Left lung (tissue), 10 donors: Measurements from ENCODE around the gene PRKCE. TPM values are rescaled to one million over a fixed set of nuclear protein-coding genes. Genes with fewer than 3 reads are reported as not detected.
A peak's percentile ranks its signal among the peaks of the same experiment; 100 is the strongest.

Source experiments
- ATAC-seq: fragments of 200-7000 bp; cut with Tn5 transposase; one replicate; pipeline ENCODE4 v1.9.1; 2020; ENCODE audit warnings: moderate library complexity
- DNase-seq, 4 donors: peaks; one replicate each; pipeline ENCODE4 v3.0.0-alpha.2; 2013 to 2020
- H3K27ac ChIP-seq, 2 donors: fragments of 200-600 bp; sonication (generic) in 1 of 2; one replicate each; pipeline versions ENCODE4 v1.5.0 to v1.8.0; 2020 to 2021
- H3K27me3 ChIP-seq, 2 donors: fragments of 200-600 bp; sonication (generic) in 1 of 2; one replicate each; pipeline versions ENCODE4 v1.5.0 to v1.8.0; 2020 to 2021
- H3K36me3 ChIP-seq, 2 donors: fragments of 200-600 bp; sonication (generic) in 1 of 2; one replicate each; pipeline versions ENCODE4 v1.5.0 to v1.8.0; 2020 to 2021
- H3K4me1 ChIP-seq, 2 donors: fragments of 200-600 bp; one replicate each; pipeline ENCODE4 v1.8.0; 2021
- H3K4me3 ChIP-seq, 2 donors: fragments of 200-600 bp; sonication (generic) in 1 of 2; one replicate each; pipeline versions ENCODE4 v1.5.0 to v1.8.0; 2020 to 2021; ENCODE audit warnings: mild to moderate bottlenecking in 1 of 2
- H3K9me3 ChIP-seq, 2 donors: fragments of 200-600 bp; sonication (generic) in 1 of 2; one replicate each; pipeline versions ENCODE4 v1.5.0 to v1.8.0; 2020 to 2021
- intact Hi-C, 2 donors: fragments of 100-400 bp; cut with DNase I; formaldehyde crosslinking; loops; one replicate each; pipeline versions ENCODE4 v1.11.2 to v1.14.2; 2022
- polyA plus RNA-seq, 6 donors: library from polyadenylated mRNA; unstranded; fragments of 120-200 nt; gene quantifications; one replicate each; pipeline ENCODE4 v1.2.1, GENCODE V29; 2013; ENCODE audit not compliant: insufficient read length in 6 of 6
- total RNA-seq, 2 donors: library from RNA; stranded (reverse); fragmentation: NEBNext Ultra II Directional; extraction: Animal tissue kit (Norgen Biotek cat#: 25700); gene quantifications; one replicate each; pipeline ENCODE4 v1.2.1, GENCODE V29; 2021
- TF ChIP-seq, protein P1 (sequence below), 2 donors: fragments of 200-600 bp; sonication (generic) in 1 of 2; IDR thresholded peaks; one replicate each; pipeline versions ENCODE4 v1.5.0 to v1.8.0; 2021; ENCODE audit warnings: antibody characterized with exemption in 2 of 2
- donor health status: DM: no; HTN: yes; CAD: no.
- donor health status: DM: no; HTN: no; CAD: no.

PRKCE gene
- total and polyA plus RNA-seq, 8 donors = 12.0 to 56.9 (median 14.7) TPM

DNA sequence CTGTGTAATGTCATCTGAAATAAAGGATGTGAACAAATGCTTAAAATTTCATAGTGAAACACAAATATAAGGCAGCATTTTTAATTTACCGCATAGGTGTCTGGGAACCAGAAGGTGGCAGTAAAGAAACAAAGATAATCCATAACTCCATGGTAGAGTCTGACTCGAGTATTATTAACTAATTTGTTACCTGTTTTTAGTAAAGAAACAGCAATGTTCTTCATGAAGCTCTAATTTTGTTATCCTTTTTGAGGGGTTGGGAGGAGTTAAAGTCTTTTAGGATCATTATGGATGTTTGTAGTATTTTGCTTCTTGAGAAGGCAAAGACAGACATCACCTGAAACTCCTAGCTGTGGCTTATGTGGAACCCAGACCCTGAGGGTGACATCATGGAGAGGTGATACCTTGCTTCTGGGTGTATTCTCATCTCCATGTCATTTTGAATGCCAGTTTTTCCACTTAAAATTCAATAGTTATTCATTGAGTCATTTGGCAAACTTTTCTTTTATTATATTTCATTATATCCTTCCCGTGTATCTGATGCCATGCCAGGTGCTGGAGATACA lies 359.5 kb downstream of the PRKCE start:
- H3K4me1 ChIP-seq = peaks cover 0 to 17% of the 10 kb centered on the region in 2 donors
- DNase-seq = peak in 1 of 4 donors; percentile 53
- H3K27me3 ChIP-seq = no peaks in the 10 kb centered on the region
- no peaks in the 10 kb centered on the region for H3K9me3 ChIP-seq
- TF ChIP-seq, protein P1, sequence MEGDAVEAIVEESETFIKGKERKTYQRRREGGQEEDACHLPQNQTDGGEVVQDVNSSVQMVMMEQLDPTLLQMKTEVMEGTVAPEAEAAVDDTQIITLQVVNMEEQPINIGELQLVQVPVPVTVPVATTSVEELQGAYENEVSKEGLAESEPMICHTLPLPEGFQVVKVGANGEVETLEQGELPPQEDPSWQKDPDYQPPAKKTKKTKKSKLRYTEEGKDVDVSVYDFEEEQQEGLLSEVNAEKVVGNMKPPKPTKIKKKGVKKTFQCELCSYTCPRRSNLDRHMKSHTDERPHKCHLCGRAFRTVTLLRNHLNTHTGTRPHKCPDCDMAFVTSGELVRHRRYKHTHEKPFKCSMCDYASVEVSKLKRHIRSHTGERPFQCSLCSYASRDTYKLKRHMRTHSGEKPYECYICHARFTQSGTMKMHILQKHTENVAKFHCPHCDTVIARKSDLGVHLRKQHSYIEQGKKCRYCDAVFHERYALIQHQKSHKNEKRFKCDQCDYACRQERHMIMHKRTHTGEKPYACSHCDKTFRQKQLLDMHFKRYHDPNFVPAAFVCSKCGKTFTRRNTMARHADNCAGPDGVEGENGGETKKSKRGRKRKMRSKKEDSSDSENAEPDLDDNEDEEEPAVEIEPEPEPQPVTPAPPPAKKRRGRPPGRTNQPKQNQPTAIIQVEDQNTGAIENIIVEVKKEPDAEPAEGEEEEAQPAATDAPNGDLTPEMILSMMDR (IDR thresholded peaks at IDR 0.05) = peak; percentile 32 to 75
- H3K36me3 ChIP-seq = peaks cover 0 to 18% of the 10 kb centered on the region in 2 donors
- no peak overlapping the region for H3K4me3 ChIP-seq
- H3K27ac ChIP-seq = no peak overlapping the region
- intact Hi-C loops = loop anchor here in 1 of 2 donors (10.0 kb wide), 2 partner anchors 284 to 354 kb away; partner anchors contain the start of gene EPAS1
- ATAC-seq = peak; percentile 81

DNA sequence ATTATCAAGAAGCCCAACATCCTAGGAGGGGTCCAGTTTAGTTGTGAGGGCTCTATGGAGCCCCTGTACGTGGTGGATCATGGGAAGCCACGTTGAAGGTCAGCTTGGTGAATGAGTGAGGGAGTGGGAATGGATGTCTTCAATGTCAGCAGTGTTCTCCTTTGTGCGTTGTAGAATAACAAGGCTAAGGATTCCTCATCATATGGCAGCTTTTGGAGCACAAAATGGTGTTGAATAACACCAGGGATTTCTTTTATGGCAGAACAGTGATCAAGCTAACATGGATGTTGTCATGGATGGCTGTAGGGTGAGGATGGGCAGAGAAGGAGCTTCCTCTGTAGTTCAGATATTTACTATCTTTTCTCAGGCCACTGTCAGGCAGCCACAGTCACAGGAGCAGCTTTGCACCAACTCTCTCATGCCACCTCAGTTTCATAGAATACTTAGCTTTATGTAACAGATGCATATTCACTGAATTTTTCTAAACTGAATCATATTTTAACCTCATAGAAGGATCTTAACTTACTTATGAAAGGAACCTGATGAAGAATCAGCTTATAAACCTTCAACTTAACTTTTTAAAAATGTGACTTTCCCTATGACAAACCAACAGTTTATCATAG lies 361.3 kb downstream of the PRKCE start:
- no peak for DNase-seq
- no peaks in the 10 kb centered on the region for H3K27me3 ChIP-seq
- H3K27ac ChIP-seq = peak overlapping the region in 1 of 2 donors; percentile 25
- peaks cover 0 to 17% of the 10 kb centered on the region in 2 donors for H3K4me1 ChIP-seq
- TF ChIP-seq, protein P1 (IDR thresholded peaks at IDR 0.05) = no peak
- intact Hi-C loops = loop anchor here in 1 of 2 donors (10.0 kb wide), 2 partner anchors 282 to 352 kb away; partner anchors contain the start of gene EPAS1
- H3K36me3 ChIP-seq = peaks cover 0 to 9% of the 10 kb centered on the region in 2 donors
- ATAC-seq = no peak
- no peaks in the 10 kb centered on the region for H3K9me3 ChIP-seq
- no peak overlapping the region for H3K4me3 ChIP-seq

DNA sequence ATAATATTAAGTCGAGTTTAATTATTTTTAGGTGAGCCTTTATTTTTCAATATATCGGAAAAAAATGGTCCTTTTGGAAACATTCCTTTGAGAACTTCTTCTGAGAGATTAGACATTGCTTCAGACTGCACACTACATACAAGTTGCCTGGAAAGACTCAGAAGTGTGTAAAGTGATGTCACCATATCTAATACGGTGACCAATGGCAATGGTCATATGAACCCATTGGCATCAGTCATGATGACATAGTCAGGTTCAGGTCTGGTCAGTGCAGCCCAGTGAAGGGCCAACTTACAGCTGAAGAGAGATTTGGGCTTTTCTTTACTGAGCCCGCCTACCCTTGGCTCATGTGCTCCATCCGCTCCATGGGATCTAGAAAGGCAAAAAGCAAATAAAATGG lies 362.3 kb downstream of the PRKCE start:
- H3K4me1 ChIP-seq = peaks cover 0 to 17% of the 10 kb centered on the region in 2 donors
- no peaks in the 10 kb centered on the region for H3K27me3 ChIP-seq
- no peak overlapping the region for H3K4me3 ChIP-seq
- DNase-seq = no peak
- intact Hi-C loops = loop anchor here in 1 of 2 donors (10.0 kb wide), 2 partner anchors 281 to 351 kb away; partner anchors contain the start of gene EPAS1
- no peak overlapping the region for H3K27ac ChIP-seq
- H3K36me3 ChIP-seq = peaks cover 0 to 8% of the 10 kb centered on the region in 2 donors
- H3K9me3 ChIP-seq = no peaks in the 10 kb centered on the region
- no peak for ATAC-seq
- TF ChIP-seq, protein P1 (IDR thresholded peaks at IDR 0.05) = no peak

DNA sequence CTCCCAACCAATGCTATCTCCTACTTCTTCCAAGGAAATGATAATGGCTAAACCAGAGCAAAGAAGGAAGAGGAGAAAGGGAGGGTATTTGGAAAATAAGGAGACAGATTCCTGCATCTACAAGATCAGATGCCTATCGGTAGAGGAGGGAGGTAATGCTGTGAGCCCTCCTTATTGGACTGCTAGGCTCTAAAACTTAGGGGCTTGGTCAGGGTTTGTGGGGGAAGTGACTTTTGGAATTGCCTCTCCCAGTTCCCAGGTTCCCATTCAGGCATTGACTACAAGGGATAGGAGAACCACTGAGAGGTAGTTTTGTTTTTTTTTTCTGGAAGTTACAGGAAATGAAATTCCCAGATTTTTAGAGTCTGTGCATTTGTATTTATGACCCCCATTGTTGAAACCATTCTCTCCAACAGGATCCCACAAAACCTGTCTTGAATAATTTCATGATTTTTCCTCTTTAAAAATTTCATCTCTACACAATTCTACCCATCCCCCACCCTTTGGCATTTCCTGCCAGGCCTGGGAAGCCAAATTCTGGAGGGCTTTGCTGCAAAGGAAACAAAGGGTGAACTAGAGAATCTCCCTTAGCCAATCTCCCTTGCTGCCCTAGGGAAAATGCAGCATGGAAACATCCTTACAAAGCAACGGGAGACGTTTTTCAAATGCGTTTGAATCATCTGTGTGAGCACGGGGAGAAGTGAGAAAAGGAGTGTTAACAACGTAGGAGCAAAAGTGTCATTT lies 363.6 kb downstream of the PRKCE start:
- Histone ChIP-seq H3K27me3 (no peaks in the 10 kb centered on the region), H3K27ac (peak overlapping the region in 1 of 2 donors; percentile 34), H3K9me3 (no peaks in the 10 kb centered on the region), H3K4me1 (peaks cover 0 to 24% of the 10 kb centered on the region in 2 donors), H3K36me3 (peaks cover 0 to 9% of the 10 kb centered on the region in 2 donors), H3K4me3 (no peak overlapping the region)
- ATAC-seq (no peak), DNase-seq (no peak)
- TF ChIP-seq, protein P1 (IDR thresholded peaks at IDR 0.05) = no peak
- intact Hi-C loops = loop anchor here in 1 of 2 donors (10.0 kb wide), 2 partner anchors 280 to 350 kb away; partner anchors contain the start of gene EPAS1
